ENCODE data around the gene SALL3. TPM values are rescaled to one million over a fixed set of nuclear protein-coding genes. Genes with fewer than 3 reads are reported as not detected.

Gene SALL3
- total RNA-seq, result not detected
- total RNA-seq (2013), result not detected

GRCh38 chr18:78979730-78980278 lies at the start of gene SALL3:
Gene SALL3, plus strand, starts transcription at chr18:78979818. Its CDS starts 457 bp downstream, at chr18:78980275.
- Histone ChIP-seq H3K4me1 (ENCODE audit: control insufficient read depth, insufficient read depth, low read length) (no peaks in the 10 kb centered on the region), H3K9me3 (ENCODE audit: control insufficient read depth, insufficient read depth, low read length) (no peaks in the 10 kb centered on the region), H3K27ac (ENCODE audit: low read length) (no peak within 1 kb of the TSS), H3K27me3 (ENCODE audit: control insufficient read depth, insufficient read depth, low read length) (peaks cover 42% of the 10 kb centered on the region), H3K36me3 (ENCODE audit: control insufficient read depth, insufficient read depth, low read length) (no peaks in the 10 kb centered on the region), H3K4me3 (ENCODE audit: low read length) (no peak within 1 kb of the TSS)
- no peak for ATAC-seq
- Mint-ChIP-seq H3K9me3 (no peaks in the 10 kb centered on the region), H3K4me3 (peak within 1 kb of the TSS; percentile 31), H3K36me3 (no peaks in the 10 kb centered on the region), H3K27ac (no peak within 1 kb of the TSS), H3K4me1 (peaks cover 0 to 5% of the 10 kb centered on the region in 2 donors), H3K27me3 (ENCODE audit: low read depth in 2 of 2) (peaks cover 52 to 67% of the 10 kb centered on the region in 2 donors)
- WGBS (ENCODE audit: insufficient coverage), result 4% methylated on average over 102 of the region's 102 CpGs
- no peak for DNase-seq
- no peak for TF ChIP-seq CTCF (IDR thresholded peaks at IDR 0.05)
- intact Hi-C loops (cut with micrococcal nuclease), result loop anchor here (10.0 kb wide), 1 partner anchor 265 kb away; no protein-coding TSS in a partner anchor

- Histone ChIP-seq H3K36me3 (ENCODE audit: control insufficient read depth, insufficient read depth, low read length) (no peaks in the 10 kb centered on the region), H3K4me3 (ENCODE audit: low read length) (no peak overlapping the region), H3K27ac (ENCODE audit: low read length) (no peak overlapping the region), H3K4me1 (ENCODE audit: control insufficient read depth, insufficient read depth, low read length) (no peaks in the 10 kb centered on the region), H3K9me3 (ENCODE audit: control insufficient read depth, insufficient read depth, low read length) (no peaks in the 10 kb centered on the region), H3K27me3 (ENCODE audit: control insufficient read depth, insufficient read depth, low read length) (no peaks in the 10 kb centered on the region)
- WGBS (ENCODE audit: insufficient coverage), result 62% methylated on average over 13 of the region's 14 CpGs
- intact Hi-C loops (cut with micrococcal nuclease), result no loop called here
- no peaks in the 10 kb centered on the region for H3K4me1 Mint-ChIP-seq
- H3K36me3 Mint-ChIP-seq, result no peaks in the 10 kb centered on the region
- no peak for TF ChIP-seq CTCF (IDR thresholded peaks at IDR 0.05)
- no peaks in the 10 kb centered on the region for H3K9me3 Mint-ChIP-seq
- no peak for DNase-seq
- no peak for ATAC-seq
- peaks cover 0 to 3% of the 10 kb centered on the region in 2 donors for H3K27me3 Mint-ChIP-seq (ENCODE audit: low read depth in 2 of 2)
- H3K27ac Mint-ChIP-seq, result no peak overlapping the region
- H3K4me3 Mint-ChIP-seq, result no peak overlapping the region
These were observed 47.3 kb upstream of the SALL3 start for GRCh38 chr18:78932281-78932680.

- ATAC-seq, result no peak
- no peaks in the 10 kb centered on the region for H3K9me3 Mint-ChIP-seq
- no peak for DNase-seq
- no peaks in the 10 kb centered on the region for H3K4me1 ChIP-seq (ENCODE audit: control insufficient read depth, insufficient read depth, low read length)
- no peak overlapping the region for H3K27ac ChIP-seq (ENCODE audit: low read length)
- WGBS (ENCODE audit: insufficient coverage), result 90% methylated on average over 22 of the region's 22 CpGs
- H3K9me3 ChIP-seq (ENCODE audit: control insufficient read depth, insufficient read depth, low read length), result no peaks in the 10 kb centered on the region
- no peak overlapping the region for H3K4me3 Mint-ChIP-seq
- H3K4me1 Mint-ChIP-seq, result no peaks in the 10 kb centered on the region
- no peak for TF ChIP-seq CTCF (IDR thresholded peaks at IDR 0.05)
- peaks cover 0 to 5% of the 10 kb centered on the region in 2 donors for H3K27me3 Mint-ChIP-seq (ENCODE audit: low read depth in 2 of 2)
- no peaks in the 10 kb centered on the region for H3K36me3 Mint-ChIP-seq
- H3K36me3 ChIP-seq (ENCODE audit: control insufficient read depth, insufficient read depth, low read length), result no peaks in the 10 kb centered on the region
- intact Hi-C loops (cut with micrococcal nuclease), result no loop called here
- no peak overlapping the region for H3K27ac Mint-ChIP-seq
- H3K27me3 ChIP-seq (ENCODE audit: control insufficient read depth, insufficient read depth, low read length), result no peaks in the 10 kb centered on the region
- no peak overlapping the region for H3K4me3 ChIP-seq (ENCODE audit: low read length)
These were observed 45.6 kb upstream of the SALL3 start for GRCh38 chr18:78934003-78934402.
